ENCODE results near the gene HPSE. TPM values are rescaled to one million over a fixed set of nuclear protein-coding genes. Genes with fewer than 3 reads are reported as not detected.

Gene HPSE
- total RNA-seq, 1 donor from 2014 or later: 1.0 TPM

DNA sequence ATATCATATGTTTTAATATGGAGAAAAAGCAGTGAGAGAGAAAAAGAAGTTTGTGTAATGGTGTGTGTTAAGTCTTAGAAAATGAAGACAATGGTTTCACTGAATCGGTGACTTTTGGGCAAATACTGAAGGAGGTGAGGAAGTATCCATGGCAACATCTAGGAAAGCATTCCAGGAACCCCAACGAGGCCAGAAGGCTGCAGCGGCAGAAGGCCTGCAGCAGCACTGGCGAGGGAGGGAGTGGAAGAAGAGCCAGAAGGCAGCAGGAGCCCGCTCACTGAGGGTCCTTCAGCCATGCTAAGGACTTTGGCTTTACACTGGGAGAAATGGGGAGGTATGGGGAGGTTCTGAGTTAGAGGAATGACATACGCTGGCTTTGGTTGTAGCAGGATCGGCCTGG, 76.8 kb downstream of the HPSE start:
- Histone ChIP-seq H3K4me3 (ENCODE audit: low read length in 3 of 3) (no peak overlapping the region), H3K27ac (ENCODE audit: low read depth, low read length) (no peak overlapping the region), H3K9me3 (ENCODE audit: control insufficient read depth in 3 of 3, low read length in 3 of 3) (no peaks in the 10 kb centered on the region), H3K9ac (ENCODE audit: low read depth in 1 of 3, low read length in 3 of 3) (no peak overlapping the region), H3K36me3 (ENCODE audit: control insufficient read depth in 3 of 3, insufficient read depth in 3 of 3, low read length in 3 of 3) (peaks cover 2 to 6% (median 4%) of the 10 kb centered on the region in 3 donors), H3K27me3 (ENCODE audit: control insufficient read depth in 3 of 3, insufficient read depth in 3 of 3, low read length in 3 of 3) (no peaks in the 10 kb centered on the region), H3K4me1 (ENCODE audit: control insufficient read depth in 3 of 3, insufficient read depth in 3 of 3, low read length in 3 of 3) (peaks cover 9 to 15% (median 13%) of the 10 kb centered on the region in 3 donors)

DNA sequence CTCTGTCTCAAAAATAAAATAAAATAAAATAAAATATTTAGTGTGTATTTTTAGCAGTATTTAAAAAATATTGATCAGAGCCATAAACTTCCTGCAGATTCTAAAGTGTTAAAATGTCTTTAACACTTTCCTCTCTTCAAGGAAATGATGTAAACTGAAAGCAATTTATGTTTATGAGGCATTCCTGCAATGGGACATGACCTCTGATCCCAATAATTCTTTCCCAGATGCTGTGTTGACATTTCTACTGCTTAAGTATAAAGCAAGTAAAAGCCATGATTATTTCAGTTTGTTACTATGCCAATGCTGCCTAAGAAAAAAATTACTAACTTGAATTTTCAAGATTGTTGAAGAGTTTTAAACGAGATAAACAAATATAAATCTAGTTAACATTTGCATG, 79.1 kb downstream of the HPSE start:
- no peaks in the 10 kb centered on the region for H3K27me3 ChIP-seq (ENCODE audit: control insufficient read depth in 3 of 3, insufficient read depth in 3 of 3, low read length in 3 of 3)
- H3K4me1 ChIP-seq (ENCODE audit: control insufficient read depth in 3 of 3, insufficient read depth in 3 of 3, low read length in 3 of 3): peaks cover 3 to 7% (median 6%) of the 10 kb centered on the region in 3 donors
- H3K27ac ChIP-seq (ENCODE audit: low read depth, low read length): no peak overlapping the region
- H3K9me3 ChIP-seq (ENCODE audit: control insufficient read depth in 3 of 3, low read length in 3 of 3): no peaks in the 10 kb centered on the region
- peaks cover 0 to 4% (median 2%) of the 10 kb centered on the region in 3 donors for H3K36me3 ChIP-seq (ENCODE audit: control insufficient read depth in 3 of 3, insufficient read depth in 3 of 3, low read length in 3 of 3)
- no peak overlapping the region for H3K4me3 ChIP-seq (ENCODE audit: low read length in 3 of 3)
- H3K9ac ChIP-seq (ENCODE audit: low read depth in 1 of 3, low read length in 3 of 3): no peak overlapping the region

DNA sequence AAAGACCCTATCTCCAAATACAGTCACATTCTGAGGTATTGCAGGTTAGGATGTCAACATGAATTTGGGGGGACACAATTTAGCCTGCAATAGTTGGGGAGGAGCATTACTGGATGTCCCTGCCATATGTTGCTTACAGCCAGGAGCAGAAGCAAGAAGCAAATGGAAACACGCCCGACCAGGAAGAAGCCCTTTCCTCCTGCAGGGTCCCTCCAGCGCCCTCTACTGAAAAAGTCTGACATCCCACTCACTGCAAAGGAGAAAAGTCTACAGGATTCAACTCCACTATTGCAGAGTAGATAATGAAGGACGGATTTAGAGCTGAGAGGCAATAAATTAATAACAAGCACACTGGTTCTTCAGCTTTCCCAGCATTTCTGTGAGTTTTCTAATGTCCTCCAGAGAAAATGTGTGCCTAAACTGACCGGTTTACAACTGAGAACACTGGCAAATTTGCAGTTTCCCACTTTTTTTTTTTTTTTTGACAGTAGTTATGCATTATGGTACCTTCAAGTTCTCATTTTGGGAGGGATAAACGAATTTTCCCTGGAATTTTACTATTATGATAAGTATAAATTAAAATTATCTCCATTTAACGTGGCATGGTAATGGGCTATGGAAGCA, 81.8 kb downstream of the HPSE start:
- Histone ChIP-seq H3K9ac (ENCODE audit: low read depth in 1 of 3, low read length in 3 of 3) (no peak overlapping the region), H3K27me3 (ENCODE audit: control insufficient read depth in 3 of 3, insufficient read depth in 3 of 3, low read length in 3 of 3) (no peaks in the 10 kb centered on the region), H3K27ac (ENCODE audit: low read depth, low read length) (no peak overlapping the region), H3K36me3 (ENCODE audit: control insufficient read depth in 3 of 3, insufficient read depth in 3 of 3, low read length in 3 of 3) (peaks cover 0 to 2% (median under 1%) of the 10 kb centered on the region in 3 donors), H3K4me3 (ENCODE audit: low read length in 3 of 3) (no peak overlapping the region), H3K4me1 (ENCODE audit: control insufficient read depth in 3 of 3, insufficient read depth in 3 of 3, low read length in 3 of 3) (no peaks in the 10 kb centered on the region), H3K9me3 (ENCODE audit: control insufficient read depth in 3 of 3, low read length in 3 of 3) (no peaks in the 10 kb centered on the region)

DNA sequence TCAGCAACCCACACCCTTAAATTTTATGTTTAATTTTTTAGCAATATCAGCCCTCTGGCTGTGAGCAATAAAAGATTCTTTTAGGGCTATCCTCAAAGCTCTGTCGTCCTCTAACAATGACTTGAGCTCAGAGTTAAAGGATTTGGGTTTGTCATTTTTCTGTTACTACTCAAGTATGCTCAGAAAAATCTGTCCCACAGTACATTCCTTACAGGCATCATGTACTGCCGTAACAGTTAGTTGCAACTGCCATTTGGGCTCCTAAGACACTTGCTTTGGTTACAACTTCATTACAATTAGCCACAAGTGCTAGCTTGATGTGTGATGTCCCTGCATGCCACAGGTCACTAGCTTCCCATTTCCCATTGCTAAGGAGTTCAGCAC, 83.2 kb downstream of the HPSE start:
- no peaks in the 10 kb centered on the region for H3K9me3 ChIP-seq (ENCODE audit: control insufficient read depth in 3 of 3, low read length in 3 of 3)
- H3K9ac ChIP-seq (ENCODE audit: low read depth in 1 of 3, low read length in 3 of 3): no peak overlapping the region
- no peaks in the 10 kb centered on the region for H3K27me3 ChIP-seq (ENCODE audit: control insufficient read depth in 3 of 3, insufficient read depth in 3 of 3, low read length in 3 of 3)
- no peaks in the 10 kb centered on the region for H3K36me3 ChIP-seq (ENCODE audit: control insufficient read depth in 3 of 3, insufficient read depth in 3 of 3, low read length in 3 of 3)
- no peak overlapping the region for H3K4me3 ChIP-seq (ENCODE audit: low read length in 3 of 3)
- H3K4me1 ChIP-seq (ENCODE audit: control insufficient read depth in 3 of 3, insufficient read depth in 3 of 3, low read length in 3 of 3): no peaks in the 10 kb centered on the region
- H3K27ac ChIP-seq (ENCODE audit: low read depth, low read length): no peak overlapping the region

DNA sequence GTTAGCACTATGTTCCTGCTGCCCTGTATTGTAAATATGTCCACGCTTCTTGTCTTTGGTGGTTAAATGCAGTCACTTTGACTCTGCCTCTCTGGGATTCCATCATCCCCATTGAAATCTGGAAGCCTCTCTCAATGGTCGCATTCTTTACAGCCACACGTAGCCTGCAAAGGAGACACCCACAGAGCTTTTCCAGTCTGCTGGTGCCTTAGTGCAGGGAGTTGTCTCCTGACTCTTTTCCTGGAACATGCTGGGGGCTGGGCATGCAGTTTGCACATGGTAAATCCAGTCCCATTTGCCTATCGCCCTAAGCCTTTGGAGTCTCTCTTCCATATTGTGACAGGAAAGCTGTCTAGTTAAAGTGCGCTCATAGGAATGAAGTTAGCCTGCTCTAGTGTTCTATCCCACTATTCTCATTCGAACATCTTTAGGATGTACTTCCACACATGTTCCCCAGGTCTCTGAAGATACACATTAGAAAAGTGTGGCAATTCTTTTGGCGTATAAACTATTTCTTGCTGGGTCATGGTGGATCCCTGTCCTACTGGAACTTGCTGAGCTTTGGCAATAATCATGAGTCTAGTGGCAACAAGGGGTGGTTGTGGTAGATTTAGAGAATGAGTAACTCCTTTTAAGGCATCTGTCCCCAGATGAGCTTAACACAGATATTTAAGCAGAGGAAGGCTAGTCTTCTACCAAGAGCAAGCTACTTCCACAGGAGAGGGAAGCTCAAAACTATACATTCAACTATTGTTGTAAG, 83.8 kb downstream of the HPSE start:
- Histone ChIP-seq H3K9me3 (ENCODE audit: control insufficient read depth in 3 of 3, low read length in 3 of 3) (no peaks in the 10 kb centered on the region), H3K36me3 (ENCODE audit: control insufficient read depth in 3 of 3, insufficient read depth in 3 of 3, low read length in 3 of 3) (no peaks in the 10 kb centered on the region), H3K27me3 (ENCODE audit: control insufficient read depth in 3 of 3, insufficient read depth in 3 of 3, low read length in 3 of 3) (no peaks in the 10 kb centered on the region), H3K4me1 (ENCODE audit: control insufficient read depth in 3 of 3, insufficient read depth in 3 of 3, low read length in 3 of 3) (no peaks in the 10 kb centered on the region), H3K4me3 (ENCODE audit: low read length in 3 of 3) (no peak overlapping the region), H3K27ac (ENCODE audit: low read depth, low read length) (no peak overlapping the region), H3K9ac (ENCODE audit: low read depth in 1 of 3, low read length in 3 of 3) (no peak overlapping the region)

DNA sequence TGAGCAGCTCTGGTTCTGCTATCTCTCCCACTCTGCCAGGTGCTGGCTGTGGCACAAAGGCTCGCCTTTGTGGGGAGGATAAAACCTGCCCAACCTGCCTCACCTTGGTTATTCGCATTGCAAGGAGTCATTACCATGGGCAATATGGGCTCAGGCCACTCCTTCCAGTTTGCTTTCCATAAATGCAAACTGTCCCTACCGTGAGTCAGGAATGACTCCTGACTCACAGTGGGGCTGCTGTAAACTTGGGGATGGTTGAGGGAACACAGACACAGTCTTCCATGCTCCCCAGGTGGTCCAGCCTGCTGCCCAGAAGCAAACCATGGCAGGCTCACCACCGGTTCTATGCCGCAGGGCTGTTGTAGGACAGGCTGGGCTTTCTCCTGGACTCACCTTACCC, 86.2 kb downstream of the HPSE start:
- Histone ChIP-seq H3K36me3 (ENCODE audit: control insufficient read depth in 3 of 3, insufficient read depth in 3 of 3, low read length in 3 of 3) (no peaks in the 10 kb centered on the region), H3K9me3 (ENCODE audit: control insufficient read depth in 3 of 3, low read length in 3 of 3) (no peaks in the 10 kb centered on the region), H3K27ac (ENCODE audit: low read depth, low read length) (no peak overlapping the region), H3K9ac (ENCODE audit: low read depth in 1 of 3, low read length in 3 of 3) (no peak overlapping the region), H3K4me1 (ENCODE audit: control insufficient read depth in 3 of 3, insufficient read depth in 3 of 3, low read length in 3 of 3) (no peaks in the 10 kb centered on the region), H3K4me3 (ENCODE audit: low read length in 3 of 3) (no peak overlapping the region), H3K27me3 (ENCODE audit: control insufficient read depth in 3 of 3, insufficient read depth in 3 of 3, low read length in 3 of 3) (no peaks in the 10 kb centered on the region)

DNA sequence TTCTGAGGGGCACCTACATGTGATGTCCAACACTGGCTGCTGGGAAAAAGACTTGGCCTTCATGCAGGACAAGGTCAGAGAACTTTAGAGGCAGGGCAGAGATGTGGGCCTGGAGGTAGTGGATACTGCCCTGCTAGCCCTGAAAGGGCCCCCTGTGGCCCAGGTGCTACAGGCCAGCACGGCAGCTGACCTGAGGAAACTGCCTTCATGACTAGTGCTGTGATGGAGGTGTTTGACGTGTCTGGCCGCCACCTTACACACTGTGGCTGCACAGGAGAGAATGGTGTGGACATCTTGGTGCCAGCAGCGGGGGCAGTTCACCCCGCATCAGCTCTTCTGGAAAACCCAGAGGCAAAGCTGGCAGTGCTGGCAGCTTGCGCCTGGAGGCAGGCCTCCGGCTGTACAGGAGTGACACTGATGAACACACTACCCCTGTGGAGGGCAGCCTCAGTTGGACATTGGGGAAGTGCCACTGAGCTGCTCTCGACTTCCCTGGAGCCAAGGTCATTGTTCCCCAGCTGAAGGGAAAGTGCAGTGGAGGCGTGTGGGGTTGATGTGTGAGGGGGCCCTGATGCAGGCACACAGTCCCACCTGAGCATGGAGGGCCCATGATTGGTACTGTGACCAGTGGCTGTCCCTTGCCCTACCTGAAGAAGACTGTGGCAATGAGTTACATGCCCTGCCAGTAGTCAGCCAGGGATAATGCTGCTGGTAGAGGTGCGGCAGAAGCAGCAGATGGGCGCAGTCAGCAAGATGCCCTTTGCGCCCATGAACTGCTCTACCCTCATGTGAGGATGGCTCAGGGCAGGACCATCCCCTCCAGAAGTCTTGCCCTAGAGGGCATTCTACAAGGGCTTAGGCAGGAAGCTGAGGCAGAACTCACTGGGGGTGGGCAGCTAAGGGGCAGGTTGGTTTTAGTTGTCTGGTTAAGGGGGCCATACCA, 87.0 kb downstream of the HPSE start:
- Histone ChIP-seq H3K9ac (ENCODE audit: low read depth in 1 of 3, low read length in 3 of 3) (no peak overlapping the region), H3K27ac (ENCODE audit: low read depth, low read length) (no peak overlapping the region), H3K4me3 (ENCODE audit: low read length in 3 of 3) (no peak overlapping the region), H3K4me1 (ENCODE audit: control insufficient read depth in 3 of 3, insufficient read depth in 3 of 3, low read length in 3 of 3) (no peaks in the 10 kb centered on the region), H3K9me3 (ENCODE audit: control insufficient read depth in 3 of 3, low read length in 3 of 3) (no peaks in the 10 kb centered on the region), H3K27me3 (ENCODE audit: control insufficient read depth in 3 of 3, insufficient read depth in 3 of 3, low read length in 3 of 3) (no peaks in the 10 kb centered on the region), H3K36me3 (ENCODE audit: control insufficient read depth in 3 of 3, insufficient read depth in 3 of 3, low read length in 3 of 3) (no peaks in the 10 kb centered on the region)

Small RNAs within 50 kb of the gene (small RNA-seq; reads per million reads assigned to genes)
- not detected for gene AC114781.5

Other genes with a start within 250 kb of the HPSE start
- gene PLAC8, start 220.1 kb downstream of the HPSE start, total RNA-seq: 11.0 TPM
- gene COQ2, start 50.0 kb downstream of the HPSE start, total RNA-seq: 11.0 TPM
- 18.3 TPM for gene HELQ, start 121.0 kb upstream of the HPSE start, total RNA-seq
- gene MRPS18C, start 121.2 kb upstream of the HPSE start, total RNA-seq: 23.5 TPM
- gene ABRAXAS1, start 150.3 kb upstream of the HPSE start, total RNA-seq: 18.8 TPM
- 32.4 TPM for gene GPAT3, start 201.3 kb upstream of the HPSE start, total RNA-seq